Measurements from ENCODE around the gene GRAP2. TPM values are rescaled to one million over a fixed set of nuclear protein-coding genes. Genes with fewer than 3 reads are reported as not detected.
A peak's percentile ranks its signal among the peaks of the same experiment; 100 is the strongest.

The GRAP2 gene
- total RNA-seq, 1 donor from 2014 or later, result not detected

DNA sequence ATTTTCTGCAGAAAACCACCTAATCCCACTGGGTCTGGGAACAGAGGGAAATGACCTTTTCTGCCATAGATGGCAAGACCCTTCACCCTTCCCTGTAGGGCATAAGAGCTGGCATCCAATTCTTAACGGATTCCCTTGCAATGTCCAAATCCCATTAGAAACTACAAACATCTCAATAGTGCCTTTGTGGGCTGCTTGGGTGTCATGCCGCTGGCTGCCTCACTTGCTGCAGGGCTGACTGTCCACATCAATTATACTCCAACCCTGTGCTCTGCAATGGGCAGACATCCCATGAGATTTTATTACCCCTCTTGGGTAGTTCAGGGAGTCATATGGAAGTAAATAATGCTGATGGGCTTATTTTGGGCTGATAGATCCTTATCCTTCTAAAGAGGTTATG is 7.3 kb downstream of the GRAP2 start:
- TF ChIP-seq, protein P1, sequence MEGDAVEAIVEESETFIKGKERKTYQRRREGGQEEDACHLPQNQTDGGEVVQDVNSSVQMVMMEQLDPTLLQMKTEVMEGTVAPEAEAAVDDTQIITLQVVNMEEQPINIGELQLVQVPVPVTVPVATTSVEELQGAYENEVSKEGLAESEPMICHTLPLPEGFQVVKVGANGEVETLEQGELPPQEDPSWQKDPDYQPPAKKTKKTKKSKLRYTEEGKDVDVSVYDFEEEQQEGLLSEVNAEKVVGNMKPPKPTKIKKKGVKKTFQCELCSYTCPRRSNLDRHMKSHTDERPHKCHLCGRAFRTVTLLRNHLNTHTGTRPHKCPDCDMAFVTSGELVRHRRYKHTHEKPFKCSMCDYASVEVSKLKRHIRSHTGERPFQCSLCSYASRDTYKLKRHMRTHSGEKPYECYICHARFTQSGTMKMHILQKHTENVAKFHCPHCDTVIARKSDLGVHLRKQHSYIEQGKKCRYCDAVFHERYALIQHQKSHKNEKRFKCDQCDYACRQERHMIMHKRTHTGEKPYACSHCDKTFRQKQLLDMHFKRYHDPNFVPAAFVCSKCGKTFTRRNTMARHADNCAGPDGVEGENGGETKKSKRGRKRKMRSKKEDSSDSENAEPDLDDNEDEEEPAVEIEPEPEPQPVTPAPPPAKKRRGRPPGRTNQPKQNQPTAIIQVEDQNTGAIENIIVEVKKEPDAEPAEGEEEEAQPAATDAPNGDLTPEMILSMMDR (conservative IDR thresholded peaks at IDR 0.05; ENCODE audit: low read depth, low read length), result no peak
- no peak for DNase-seq (ENCODE audit: low read depth)
- H3K4me3 ChIP-seq (ENCODE audit: low read depth, low read length), result no peak overlapping the region

DNA sequence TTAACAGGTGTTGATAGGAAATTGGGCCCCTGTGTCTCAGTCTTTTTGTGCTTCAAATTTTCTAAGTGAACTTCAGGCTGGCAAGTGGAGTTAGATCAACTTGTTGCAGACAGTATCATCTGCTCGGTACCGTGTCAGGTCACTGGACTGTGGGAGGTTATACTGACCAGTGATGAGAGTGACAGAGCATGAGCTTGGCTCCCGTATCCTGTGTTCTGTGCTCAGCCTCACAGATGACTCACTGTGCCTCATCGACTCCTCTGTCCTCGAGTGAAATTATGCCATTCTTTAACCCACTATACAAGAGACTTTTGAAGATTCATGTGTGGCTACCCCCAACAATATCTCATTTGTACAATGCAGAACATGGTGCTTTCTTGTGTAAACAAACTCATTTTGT is 7.9 kb downstream of the GRAP2 start:
- no peak overlapping the region for H3K4me3 ChIP-seq (ENCODE audit: low read depth, low read length)
- TF ChIP-seq, protein P1 (conservative IDR thresholded peaks at IDR 0.05; ENCODE audit: low read depth, low read length), result no peak
- peak; percentile 15 for DNase-seq (ENCODE audit: low read depth)

DNA sequence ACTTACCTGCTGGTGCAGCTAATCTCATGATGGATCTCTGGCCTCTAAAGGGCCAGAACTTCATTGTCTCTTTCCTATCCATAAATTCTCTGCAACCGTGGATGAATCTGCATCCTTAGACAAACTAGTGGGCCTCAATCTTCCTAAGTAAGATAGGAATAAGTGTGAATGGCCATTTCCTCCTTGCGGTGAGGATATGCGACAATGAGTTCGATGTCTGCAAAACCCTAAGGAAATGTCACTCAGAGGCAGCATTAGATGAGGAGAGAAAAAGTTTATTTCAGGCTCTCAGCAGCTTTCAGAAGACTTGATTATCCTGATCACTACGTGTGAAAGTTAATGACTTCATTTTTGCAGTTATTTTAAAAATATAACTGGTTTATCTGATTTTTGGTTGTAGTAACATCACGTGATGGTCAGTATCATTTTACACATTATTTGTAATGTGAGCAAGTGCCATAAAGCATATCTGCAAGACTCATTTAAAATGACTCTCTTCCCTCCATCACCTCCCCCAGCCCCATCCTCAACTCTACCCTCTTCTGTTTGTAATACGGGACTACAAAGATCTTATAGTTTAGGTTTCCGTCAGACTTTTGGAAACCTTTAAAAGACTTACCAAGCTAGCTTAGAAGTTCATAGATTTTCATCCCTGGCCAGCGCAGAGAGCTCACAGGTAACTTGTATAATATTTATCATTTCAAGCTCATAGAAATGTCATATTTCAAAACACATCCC is 10.2 kb downstream of the GRAP2 start:
- H3K4me3 ChIP-seq (ENCODE audit: low read depth, low read length), result no peak overlapping the region
- no peak for DNase-seq (ENCODE audit: low read depth)
- TF ChIP-seq, protein P1 (conservative IDR thresholded peaks at IDR 0.05; ENCODE audit: low read depth, low read length), result no peak

DNA sequence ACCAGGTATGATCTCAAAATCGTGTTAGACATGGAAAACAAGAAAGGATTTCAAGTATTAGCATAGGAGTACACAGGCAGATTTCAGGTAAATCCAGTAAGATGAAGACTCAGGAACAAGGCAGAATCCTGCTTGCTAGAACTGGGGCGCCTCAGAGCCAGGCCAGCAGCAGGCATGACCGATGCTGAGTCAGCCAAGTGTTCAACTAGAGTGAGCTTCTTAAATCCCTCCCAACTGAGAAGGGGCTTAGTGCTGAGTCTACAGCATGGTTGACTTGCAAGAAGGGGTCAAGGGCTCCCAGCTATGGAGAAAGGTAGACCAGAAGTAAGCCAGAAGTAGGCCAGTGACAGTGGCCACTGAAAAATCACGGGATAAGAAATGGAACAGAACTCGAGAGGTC is 12.4 kb downstream of the GRAP2 start:
- H3K4me3 ChIP-seq (ENCODE audit: low read depth, low read length), result no peak overlapping the region
- TF ChIP-seq, protein P1 (conservative IDR thresholded peaks at IDR 0.05; ENCODE audit: low read depth, low read length), result no peak
- no peak for DNase-seq (ENCODE audit: low read depth)

DNA sequence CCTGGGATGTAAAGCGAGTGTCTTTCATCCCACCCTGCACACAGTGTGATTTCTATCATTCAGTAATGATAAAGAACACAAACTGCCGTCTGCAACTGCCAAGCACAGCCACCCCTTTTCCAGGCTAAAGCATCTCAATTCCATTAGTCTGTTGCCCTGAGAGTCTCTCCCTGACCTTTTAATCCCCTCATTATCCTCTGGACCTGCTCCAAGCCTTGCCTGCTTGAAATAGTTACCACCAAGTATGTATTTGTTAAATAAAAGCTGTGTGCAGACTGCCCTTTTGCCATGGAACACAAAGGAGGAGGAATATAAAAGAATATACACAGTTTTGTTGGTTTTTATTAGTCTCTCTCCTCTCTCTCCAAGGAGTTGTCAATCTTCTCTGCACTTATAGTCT is 13.0 kb downstream of the GRAP2 start:
- no peak for DNase-seq (ENCODE audit: low read depth)
- TF ChIP-seq, protein P1 (conservative IDR thresholded peaks at IDR 0.05; ENCODE audit: low read depth, low read length), result no peak
- no peak overlapping the region for H3K4me3 ChIP-seq (ENCODE audit: low read depth, low read length)

DNA sequence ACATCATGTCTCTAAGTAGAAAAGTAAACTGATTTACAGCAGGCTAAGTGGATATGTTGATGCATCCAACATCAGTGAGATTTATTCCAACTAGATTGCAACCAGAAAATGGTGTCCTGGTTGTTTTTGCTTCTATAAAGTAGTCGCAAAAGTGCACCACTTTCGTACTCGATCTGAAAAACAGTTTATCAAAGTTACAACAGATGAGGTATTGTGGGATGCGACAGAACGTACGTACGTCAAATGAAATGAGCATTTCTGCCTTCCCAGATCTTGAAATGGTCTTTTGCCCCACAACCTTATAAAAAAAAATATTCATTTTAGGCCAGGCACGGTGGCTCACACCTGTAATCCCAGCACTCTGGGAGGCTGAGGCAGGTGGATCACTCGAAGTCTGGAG is 13.7 kb downstream of the GRAP2 start:
- no peak overlapping the region for H3K4me3 ChIP-seq (ENCODE audit: low read depth, low read length)
- no peak for DNase-seq (ENCODE audit: low read depth)
- TF ChIP-seq, protein P1 (conservative IDR thresholded peaks at IDR 0.05; ENCODE audit: low read depth, low read length), result no peak

DNA sequence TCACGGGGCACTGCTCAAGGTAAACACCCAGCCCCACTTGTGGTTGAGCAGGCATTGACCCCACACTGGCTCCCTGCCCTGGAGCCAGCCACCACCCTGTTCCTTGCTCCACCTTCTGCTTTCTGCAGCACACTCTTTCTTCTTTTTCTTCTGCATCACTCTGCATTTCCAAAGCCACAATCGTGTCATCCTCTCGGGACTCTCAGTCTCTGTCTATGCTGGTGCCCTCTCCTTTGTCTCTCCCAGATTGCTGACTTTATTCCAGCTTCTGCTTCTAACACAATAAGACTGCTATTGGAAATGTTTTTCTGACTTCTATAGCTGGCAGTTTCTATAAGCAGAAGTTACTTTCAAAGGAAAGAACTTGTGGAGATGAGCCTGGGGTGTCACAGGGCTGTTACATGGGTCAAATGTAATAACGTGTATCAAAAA is 14.4 kb downstream of the GRAP2 start:
- TF ChIP-seq, protein P1 (conservative IDR thresholded peaks at IDR 0.05; ENCODE audit: low read depth, low read length), result no peak
- no peak for DNase-seq (ENCODE audit: low read depth)
- H3K4me3 ChIP-seq (ENCODE audit: low read depth, low read length), result no peak overlapping the region
